TTC549 (cell line): ENCODE data around the gene KRTAP10-12.
"Not testable (repeated sequence)": the region's sequence is repeated elsewhere in the genome, so short reads cannot be mapped to it uniquely, and the experiment has no call there.

ENCODE experiments used
- FAIRE-seq: peaks from 2 replicates; lab custom pipeline; 2012; peaks lifted over from hg19 to GRCh38; lab: Jason Lieb, UNC

KRTAP10-12 gene, protein sequence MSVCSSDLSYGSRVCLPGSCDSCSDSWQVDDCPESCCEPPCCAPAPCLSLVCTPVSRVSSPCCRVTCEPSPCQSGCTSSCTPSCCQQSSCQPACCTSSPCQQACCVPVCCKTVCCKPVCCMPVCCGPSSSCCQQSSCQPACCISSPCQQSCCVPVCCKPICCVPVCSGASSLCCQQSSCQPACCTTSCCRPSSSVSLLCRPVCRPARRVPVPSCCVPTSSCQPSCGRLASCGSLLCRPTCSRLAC

DNA sequence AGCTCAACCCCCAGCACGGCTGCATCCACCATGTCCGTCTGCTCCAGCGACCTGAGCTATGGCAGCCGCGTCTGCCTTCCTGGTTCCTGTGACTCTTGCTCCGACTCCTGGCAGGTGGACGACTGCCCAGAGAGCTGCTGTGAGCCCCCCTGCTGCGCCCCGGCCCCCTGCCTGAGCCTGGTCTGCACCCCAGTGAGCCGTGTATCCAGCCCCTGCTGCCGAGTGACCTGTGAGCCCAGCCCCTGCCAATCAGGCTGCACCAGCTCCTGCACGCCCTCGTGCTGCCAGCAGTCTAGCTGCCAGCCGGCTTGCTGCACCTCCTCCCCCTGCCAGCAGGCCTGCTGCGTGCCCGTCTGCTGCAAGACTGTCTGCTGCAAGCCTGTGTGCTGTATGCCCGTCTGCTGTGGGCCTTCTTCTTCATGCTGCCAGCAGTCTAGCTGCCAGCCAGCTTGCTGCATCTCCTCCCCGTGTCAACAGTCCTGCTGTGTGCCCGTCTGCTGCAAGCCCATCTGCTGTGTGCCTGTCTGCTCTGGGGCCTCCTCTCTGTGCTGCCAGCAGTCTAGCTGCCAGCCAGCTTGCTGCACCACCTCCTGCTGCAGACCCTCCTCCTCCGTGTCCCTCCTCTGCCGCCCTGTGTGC, at the start of gene KRTAP10-12:
Gene KRTAP10-12 (plus strand): TSS at position 1 of the 639 bp plus-strand sequence. CDS start 30 bp downstream, at position 31.
- FAIRE-seq = not testable (repeated sequence)

DNA sequence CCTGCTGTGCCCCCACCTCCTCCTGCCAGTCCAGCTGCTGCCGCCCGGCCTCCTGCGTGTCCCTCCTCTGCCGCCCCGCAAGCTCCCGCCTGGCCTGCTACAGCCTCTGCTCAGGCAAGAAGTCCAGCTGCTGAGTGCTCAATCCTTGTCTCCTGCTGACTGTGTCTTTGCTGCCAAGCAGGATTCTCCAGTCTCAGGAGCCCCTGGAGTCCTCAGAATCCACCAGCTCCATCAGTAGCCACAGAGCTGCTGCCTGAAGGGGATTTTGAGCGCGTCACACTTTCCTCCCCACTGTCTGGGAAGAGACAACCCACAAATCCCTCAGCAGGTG, 49.8 kb upstream of the KRTAP10-12 start:
- FAIRE-seq = no peak

DNA sequence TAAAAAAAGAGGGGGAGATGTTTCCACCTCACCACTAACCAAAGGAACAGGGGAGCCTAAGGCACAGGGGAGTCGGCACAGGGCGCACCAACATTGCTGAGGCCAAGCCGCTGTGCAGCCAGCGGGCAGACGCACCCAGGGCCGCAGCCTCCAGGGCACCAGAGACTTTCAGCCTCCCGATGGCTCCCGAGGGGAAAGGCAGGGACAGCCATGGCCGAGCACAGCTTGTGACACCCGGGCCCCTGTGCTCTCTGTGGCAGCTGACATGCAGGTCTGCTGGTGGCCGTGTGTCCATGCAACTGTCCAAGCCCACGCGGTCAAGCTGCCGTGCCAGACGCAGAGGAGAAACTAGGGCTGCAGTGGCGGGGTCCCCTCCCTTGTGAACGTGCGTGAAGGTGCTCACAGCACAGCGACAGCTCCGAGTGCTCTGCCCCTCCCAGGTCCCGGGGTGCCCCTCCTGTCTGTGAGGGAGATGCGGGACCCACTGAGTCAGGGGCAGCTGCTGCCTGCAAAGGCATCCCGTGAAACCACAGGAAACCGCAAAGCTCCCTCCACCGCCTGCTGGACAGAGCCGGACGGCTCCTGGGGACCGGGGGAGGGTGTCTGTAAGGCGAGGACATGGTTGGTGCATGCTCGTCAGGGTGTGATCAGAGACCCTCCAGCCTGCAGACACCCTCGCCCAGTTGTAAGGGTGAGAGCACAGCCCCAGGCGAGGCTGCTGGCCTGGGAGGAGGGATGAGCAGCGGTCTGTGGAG, 48.2 kb upstream of the KRTAP10-12 start:
- no peak for FAIRE-seq

DNA sequence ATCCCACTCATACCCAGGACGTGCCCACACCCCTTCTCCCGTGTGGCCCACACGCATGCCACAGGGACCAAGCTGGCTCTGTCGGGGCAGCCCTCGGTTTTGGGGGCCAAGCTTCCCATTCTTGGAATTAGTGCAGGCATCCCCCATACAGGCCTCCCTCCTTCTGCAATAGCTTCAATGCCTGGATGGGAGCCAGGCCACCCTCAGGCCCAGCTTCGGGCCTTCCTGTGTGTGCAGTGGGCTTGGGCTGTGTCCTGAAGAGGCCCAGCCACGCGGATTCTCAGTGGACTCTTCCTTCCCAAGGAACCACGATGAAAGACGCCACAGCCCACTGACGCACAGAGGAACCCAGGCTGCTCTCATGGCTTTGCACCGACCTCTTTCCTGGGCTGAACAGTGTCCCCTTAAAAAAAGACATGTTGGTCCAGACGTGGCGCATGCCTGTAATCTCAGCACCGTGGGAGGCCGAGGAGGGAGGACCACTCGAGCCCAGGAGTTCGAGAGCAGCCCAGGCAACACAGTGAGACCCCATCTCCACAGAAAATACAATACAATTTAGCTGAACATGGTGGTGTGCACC, 47.4 kb upstream of the KRTAP10-12 start:
- no peak for FAIRE-seq

DNA sequence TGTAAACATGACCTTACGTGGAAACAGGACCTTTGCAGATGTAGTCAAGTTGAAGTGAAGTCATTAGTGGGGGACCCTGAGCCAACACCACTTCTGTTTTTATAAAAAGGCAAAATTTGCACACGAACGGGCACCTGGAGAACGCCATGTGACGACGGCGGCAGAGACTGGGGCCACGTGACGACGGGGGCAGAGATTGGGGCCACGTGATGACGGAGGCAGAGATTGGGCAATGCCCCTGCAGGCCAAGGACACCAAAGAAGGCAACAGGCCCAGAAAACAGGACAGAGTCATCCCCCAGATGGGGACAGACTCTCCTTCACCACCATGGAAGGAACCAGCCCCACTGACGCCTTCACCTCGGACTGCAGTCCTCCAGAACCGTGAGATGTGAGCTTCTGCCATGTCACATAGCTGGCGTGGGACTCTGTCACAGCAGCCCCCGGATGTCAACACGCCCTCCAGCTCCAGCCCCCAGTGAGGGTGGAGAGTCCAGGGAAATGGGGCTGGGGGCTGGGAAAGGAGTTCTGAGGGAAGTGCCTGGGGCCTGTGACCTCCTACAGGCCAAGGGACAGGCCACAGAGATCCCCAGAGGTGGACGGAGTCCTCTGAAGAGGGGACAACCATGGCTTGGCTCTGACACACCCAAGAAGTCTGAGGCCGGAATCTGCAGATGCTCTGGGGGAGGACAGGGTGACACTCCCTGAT, 46.6 kb upstream of the KRTAP10-12 start:
- no peak for FAIRE-seq

DNA sequence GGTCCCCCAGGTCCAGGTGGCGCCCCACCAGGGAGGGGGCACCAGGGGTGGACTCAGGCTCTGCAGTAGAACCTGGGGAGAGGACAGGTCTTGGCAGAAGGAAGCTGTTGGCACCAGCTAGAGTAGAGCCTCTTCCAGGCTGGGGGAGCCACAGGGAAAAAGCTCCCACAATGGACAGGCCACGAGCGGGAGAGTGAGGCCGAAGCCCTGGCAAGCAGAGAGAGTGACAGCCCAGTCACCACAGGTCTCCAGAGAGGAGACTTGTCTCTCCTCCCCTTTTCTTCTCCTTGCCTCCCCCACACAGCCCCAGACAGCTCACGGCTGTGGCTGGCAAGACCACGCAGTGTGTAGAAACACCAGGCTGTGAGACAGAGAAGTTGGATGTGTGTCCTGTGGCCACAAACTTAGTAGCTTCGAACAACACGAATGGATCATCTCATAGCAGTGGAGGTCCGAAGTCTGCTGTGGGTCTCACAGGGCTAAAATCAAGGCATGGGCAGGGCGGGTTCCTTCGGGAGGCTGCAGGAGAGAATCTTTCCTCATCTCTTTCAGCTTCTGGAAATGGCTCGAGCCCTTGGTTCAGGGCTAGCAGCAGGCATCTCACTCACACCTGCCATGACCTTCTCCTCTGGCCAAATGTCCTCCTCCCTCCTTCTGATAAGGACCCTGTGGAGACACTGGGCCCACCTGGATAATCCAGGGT, 45.8 kb upstream of the KRTAP10-12 start:
- FAIRE-seq = no peak

DNA sequence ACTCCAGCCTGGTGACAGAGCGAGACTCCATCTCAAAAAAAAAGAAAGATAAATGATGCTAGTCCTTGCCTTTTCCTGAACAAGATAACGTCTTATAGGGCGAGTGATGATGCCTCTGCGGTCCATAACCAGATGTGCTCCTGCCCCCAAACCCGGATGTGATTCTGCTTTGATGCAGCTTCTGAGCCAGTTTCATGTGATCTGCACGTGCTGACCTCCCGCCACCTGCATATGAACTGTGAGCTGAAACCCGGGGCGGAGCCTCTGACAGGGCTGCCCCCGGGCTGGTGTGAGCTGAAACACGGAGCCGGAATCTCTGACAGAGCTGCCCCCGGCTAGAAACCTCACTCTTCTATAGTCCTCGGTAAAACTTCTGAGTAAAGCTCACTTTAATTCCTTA, 43.8 kb upstream of the KRTAP10-12 start:
- FAIRE-seq = no peak

DNA sequence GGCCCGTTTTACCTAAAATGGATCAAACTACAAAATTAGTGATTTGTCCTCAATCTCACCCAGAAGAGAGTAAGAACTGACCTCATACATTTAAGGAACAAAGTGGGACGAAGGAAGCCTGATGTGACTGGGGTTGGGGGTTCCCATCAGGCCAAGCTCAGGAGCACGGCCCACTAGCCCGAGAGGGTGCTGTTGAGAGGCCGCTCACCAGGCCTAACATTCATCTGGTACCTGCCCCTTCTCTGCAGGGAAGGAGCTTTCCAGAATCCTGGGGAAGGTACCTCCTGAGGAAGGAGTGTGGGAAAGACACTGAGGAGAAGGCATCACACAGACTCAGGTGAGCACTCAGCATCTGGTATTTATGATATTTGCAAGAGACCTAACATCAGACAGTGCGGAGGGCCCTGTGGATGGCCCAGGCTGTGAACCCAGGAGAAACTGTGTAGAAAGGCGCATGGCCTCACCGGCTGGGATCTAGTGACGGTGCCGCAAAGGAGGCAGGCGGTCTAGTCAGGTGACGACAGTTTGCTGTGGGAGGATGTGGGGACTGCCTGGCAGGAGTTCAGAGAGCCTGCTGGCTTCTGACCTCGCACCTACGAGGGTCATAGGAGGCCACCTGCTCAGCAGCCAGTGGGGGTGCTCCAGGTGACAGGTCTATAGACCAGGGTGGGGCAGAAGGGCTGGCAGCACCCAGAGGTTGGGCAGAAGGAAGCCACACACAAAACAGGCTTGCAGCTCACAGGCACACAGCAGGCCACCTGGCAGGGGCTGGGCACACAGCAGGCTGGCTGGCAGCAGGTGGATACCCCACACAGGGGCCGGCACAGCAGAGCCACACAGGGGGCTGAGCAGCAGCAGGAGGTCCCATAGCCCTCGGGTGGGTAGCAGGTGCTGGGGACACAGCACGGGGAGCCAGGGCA, 43.1 kb upstream of the KRTAP10-12 start:
- FAIRE-seq = no peak

DNA sequence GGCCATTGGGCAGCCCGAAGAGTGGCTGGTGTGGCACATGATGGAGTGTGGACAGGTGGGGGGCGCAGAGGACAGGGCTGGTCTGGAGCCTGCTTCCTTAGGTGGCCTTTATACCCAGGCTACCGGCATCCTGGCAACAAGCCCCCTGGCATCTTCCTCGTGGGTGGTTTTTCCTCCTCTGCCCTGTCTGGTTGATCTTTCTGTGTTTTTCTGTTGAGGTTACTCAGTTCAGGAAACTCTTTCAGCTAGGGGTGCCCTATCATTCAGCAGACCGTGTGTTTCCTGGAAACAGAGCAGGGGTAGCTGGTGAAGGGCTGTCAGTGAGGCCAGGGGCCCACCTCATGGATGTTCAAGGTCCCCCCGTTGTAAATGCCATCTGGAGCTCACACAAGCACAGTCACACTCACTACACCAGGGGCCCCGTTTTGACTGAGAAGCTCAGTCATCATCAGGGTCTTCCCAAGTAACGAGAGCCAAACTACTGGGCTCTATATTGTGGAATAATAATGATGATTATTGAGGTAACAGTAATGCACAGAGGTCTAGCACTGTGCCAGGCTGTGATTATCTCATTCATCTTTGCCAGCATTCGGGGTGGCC, 42.3 kb upstream of the KRTAP10-12 start, which contains the start of gene KRTAP12-4:
Gene KRTAP12-4 (minus strand): TSS at position 84 of the 600 bp plus-strand sequence. CDS start 45 bp downstream, at position 39.
- FAIRE-seq = no peak

DNA sequence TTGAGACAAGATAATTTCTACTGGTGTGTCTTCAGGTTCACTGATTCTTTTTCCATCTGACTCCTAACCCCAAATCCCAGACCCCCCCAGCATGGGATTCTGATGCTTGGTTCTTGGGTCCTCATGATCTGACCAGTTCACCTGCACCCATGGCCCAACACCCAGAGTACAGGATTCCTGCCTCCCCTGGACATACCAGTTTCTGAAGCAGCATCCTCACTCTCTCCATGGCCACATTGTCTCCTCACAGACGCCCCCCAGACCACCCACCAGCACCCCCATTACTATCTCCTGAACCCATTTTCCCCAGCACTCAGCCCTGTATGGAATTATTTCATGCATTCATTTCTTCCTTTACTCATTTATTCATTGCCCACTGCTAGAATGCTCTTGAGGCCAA, 40.1 kb upstream of the KRTAP10-12 start:
- FAIRE-seq = no peak

DNA sequence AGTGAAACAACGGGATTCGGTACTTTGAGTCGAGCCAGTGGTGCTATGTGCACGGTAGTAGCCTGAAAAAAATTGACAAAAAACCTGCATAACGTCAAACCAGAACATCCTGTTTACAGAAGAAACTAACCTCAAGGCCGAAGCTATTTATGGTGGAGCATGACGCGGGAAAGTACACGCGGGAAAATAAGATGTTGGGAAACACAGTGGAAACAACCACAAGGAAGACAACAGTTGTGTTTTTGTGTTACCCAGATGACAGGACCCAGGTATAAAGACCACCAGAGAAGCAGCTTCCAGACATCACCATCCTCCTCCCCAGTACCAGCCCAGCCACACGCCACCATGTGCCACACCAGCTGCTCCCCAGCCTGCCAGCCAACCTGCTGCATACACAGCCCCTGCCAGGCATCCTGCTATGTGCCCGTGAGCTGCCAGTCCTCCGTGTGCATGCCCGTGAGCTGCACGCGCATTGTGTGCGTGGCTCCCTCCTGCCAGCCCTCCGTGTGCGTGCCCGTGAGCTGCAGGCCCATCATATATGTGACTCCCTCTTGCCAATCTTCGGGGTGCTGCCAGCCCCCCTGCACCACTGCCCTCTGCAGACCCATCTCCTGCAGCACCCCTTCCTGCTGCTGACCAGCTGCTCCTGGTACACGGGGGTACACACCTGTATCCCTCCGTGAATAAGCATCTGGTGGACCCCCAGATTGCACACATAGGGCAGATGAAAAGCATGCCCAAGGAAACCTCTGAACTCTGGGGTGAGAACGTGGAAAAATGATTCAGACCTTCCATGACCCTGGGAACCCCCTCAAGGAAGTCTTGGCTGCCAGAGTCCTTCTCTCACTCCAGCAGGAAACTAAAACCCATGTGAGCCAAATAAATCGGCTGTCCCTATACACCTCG, 39.1 kb upstream of the KRTAP10-12 start, which contains the start of gene KRTAP12-3:
Gene KRTAP12-3 (plus strand): TSS at position 298 of the 906 bp plus-strand sequence. CDS start 48 bp downstream, at position 346.
- FAIRE-seq = no peak

DNA sequence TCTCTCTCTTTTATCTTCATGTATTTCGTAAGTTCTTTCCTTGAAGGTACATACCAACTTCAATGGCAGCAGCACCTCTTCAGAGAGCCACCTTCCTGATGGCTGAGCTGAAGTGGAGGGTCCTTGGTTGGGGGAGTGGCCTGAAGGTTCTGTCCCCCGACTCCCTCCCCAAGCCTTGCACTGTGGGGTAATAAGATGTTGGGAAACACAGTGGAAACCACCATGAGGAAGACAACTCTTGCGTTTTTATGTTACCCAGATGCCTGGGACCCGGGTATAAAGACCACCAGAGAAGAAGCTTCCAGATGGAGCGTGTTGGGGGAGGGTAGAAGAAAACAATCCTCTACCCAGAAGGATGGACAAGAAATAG, 38.4 kb upstream of the KRTAP10-12 start:
- FAIRE-seq = no peak

DNA sequence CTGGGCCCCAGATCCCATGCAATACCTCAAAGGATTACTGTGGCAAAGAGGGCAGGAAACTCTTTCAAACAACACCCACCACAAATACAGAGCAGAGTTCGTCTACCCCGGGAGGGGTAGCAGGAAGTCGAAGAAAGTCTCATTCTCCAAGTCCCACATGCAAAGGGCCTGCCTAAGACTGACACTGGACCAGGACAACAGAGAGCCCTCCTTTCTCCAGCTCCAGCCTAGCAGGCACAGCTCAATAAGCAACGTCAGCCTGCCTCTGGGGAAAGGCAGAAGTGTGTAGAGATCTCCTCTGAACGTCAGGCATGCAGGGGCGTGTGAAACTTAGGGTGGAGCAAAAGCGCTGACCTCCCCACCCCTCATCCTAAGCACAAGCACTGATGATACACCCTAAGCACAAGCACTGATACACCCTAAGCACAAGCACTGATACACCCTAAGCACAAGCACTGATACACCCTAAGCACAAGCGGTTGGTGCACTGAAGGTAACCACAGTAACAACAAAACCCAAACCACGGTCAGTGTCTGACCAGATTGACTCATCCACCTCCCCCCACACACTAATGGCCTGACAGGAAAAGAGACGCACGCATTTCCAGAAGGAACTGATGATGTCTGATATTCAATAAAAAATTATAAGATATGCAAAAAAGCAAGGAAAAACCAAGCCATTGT, 37.9 kb upstream of the KRTAP10-12 start:
- FAIRE-seq = no peak

DNA sequence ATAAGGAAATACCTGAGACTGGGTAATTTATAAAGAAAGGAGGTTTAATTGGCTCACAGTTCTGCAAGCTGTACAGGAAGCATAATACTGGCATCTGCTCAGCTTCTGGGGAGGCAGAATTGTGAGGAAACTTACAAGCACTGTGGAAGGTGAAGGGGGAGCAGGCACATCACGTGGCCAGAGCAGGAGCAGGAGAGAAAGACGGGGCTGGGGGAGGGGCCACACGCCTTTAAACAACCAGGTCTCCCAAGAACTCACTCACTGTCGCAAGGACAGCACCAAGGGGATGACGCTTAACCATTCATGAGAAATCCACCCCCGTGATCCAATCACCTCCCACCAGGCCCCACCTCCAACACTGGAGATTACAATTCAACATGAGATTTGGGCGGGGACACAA, 35.4 kb upstream of the KRTAP10-12 start:
- not testable (repeated sequence) for FAIRE-seq

DNA sequence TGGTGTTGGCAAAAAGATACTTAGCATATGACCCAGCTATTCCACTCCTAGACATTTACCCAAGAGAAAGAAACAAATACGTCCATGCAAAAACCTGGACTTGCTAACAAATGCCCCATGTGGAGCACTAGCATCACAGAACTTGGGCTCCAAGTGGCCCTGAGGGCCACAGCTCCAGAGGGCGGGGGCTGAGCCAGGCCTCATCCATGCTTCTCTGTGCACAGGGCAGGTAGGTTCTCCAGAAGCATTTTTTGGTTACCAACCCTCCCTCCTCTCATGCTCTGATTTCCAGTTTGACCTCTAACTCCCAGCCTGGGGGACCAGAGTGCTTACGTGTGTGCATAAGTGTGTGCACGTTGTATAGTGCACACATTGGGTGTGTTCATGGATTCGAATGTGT, 32.3 kb upstream of the KRTAP10-12 start:
- FAIRE-seq = no peak

DNA sequence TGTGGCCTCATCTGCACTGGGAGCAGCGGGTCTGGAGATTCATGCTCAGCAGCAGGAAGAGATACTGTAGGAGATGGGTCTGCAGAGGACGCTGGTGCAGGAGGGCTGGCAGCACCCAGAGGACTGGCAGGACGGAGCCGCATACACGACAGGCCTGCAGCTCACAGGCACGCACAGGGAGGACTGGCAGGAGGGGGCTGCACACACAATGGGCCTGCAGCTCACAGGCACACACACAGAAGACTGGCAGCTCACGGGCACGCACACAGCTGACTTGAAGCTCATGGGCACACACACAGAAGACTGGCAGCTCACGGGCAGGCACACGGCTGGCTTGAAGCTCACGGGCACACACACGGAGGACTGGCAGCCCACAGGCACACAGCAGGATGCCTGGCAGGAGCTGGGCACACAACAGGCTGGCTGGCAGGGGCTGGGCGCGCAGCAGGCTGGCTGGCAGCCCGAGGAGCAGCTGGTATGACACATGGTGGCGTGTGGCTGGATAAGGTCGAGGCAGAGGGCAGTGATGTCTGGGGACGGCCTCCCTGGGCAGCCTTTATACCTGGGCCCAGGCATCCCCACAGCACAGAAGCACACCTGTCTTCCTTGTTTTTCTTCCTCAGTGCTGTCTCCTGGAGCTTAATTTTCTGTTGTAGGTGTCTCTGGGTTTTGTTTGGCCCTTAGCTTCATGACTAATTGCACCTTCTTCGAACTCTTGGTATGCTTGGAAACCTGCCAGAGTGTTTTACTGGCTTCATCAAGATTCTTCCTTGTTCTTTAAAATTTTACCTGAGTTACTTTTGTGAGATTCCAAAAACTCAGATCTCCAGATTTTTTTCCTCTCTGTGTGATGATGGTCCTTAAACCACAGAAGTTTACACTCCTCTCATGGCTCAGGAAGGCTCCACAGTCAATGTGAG, 30.3 kb upstream of the KRTAP10-12 start, which contains the start of gene KRTAP12-2:
Gene KRTAP12-2 (minus strand): TSS at position 527 of the 920 bp plus-strand sequence. CDS start 41 bp downstream, at position 486.
- no peak for FAIRE-seq

DNA sequence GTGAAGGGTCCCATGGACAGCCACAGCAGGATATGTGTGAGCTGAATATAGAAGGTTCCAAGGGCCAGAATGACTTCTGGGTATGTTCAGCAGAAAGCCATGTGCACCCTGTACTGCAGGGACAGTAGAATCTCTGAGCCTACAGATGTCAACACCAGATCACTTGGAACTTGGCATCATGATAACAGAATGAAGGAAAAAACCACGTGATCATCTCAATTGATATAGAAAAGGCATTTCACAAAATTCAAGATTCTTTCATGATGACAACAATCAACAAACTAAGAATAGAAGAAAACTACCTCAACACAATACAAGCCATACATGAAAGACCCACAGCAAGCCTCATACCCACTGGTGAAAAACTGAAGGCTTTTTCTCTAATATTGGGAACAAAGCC, 29.4 kb upstream of the KRTAP10-12 start:
- no peak for FAIRE-seq
